ENCODE measurements around the gene GPRIN3.

Gene GPRIN3

DNA sequence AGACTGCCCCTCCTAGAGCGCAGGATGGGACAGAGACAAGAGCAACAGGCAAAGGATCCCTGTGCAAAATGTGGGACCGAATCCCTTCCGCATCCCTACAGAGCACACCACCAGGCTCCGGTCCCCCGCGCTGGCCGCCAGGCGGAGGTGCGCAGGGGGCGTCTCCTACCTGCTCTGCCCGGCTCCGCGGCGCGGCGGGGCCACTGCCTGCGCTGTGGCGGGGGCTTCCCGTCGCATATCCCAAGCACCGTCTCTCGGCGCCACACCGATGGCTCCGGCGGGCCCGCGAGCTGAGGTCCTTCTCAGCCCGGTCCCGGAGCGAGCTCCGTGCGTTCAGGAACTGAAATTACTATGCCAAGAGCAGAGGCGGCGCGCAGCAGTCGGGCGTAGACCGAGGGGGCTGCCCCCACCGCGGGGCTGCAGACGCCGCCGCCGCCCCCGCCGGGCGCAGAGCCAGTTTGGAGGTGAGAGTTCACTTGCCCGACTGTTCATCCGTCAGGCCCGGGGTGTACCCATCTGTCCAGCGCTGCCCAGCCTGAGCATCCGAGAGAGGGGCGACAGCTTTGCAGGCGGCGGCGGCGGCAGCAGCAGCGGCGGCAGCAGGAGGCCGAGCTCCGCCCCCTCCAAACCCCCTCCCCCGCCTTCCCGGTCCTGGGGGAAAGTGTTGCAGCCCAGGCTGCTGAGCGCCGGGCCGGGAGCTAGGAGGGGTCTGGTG lies at the start of gene GPRIN3:
Gene GPRIN3 (minus strand): TSS at position 355 of the 715 bp plus-strand sequence. CDS start 57,690 bp downstream, outside the sequence.
- DNase-seq (ENCODE audit: low read depth) = no peak
- peak within 1 kb of the TSS; percentile 60 for H3K4me3 ChIP-seq (ENCODE audit: low read depth, low read length)

- no peak overlapping the region for H3K4me3 ChIP-seq (ENCODE audit: low read depth, low read length)
- no peak for DNase-seq (ENCODE audit: low read depth)
Measured at GRCh38 chr4:89357340-89357739, 49.7 kb upstream of the GPRIN3 start.

DNA sequence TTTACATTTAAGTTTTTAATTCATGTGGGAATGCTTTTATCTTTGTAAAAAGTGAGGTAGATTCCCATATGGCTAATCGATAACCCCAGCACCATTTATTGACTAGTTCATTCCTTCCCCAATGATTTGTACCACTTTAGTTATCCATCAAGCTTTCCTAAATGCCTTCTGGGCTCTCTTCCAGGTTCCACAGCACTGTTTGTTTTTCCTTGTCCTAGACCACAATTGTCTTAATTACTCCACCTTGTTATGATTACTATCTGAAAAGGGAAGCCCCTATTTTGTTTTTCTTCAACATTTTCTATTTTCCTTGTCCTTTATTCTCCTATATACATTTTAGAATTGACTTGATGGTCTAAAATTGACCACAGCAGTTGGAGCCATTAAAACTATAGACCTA lies 48.5 kb upstream of the GPRIN3 start:
- H3K4me3 ChIP-seq (ENCODE audit: low read depth, low read length) = no peak overlapping the region
- no peak for DNase-seq (ENCODE audit: low read depth)

- H3K4me3 ChIP-seq (ENCODE audit: low read depth, low read length) = no peak overlapping the region
- no peak for DNase-seq (ENCODE audit: low read depth)
Measured at GRCh38 chr4:89353514-89353913, 45.9 kb upstream of the GPRIN3 start.

- H3K4me3 ChIP-seq (ENCODE audit: low read depth, low read length) = no peak overlapping the region
- no peak for DNase-seq (ENCODE audit: low read depth)
Measured at GRCh38 chr4:89352541-89352940, 44.9 kb upstream of the GPRIN3 start.

GRCh38 chr4:89351201-89351600 lies 43.6 kb upstream of the GPRIN3 start:
- DNase-seq (ENCODE audit: low read depth) = no peak
- no peak overlapping the region for H3K4me3 ChIP-seq (ENCODE audit: low read depth, low read length)

DNA sequence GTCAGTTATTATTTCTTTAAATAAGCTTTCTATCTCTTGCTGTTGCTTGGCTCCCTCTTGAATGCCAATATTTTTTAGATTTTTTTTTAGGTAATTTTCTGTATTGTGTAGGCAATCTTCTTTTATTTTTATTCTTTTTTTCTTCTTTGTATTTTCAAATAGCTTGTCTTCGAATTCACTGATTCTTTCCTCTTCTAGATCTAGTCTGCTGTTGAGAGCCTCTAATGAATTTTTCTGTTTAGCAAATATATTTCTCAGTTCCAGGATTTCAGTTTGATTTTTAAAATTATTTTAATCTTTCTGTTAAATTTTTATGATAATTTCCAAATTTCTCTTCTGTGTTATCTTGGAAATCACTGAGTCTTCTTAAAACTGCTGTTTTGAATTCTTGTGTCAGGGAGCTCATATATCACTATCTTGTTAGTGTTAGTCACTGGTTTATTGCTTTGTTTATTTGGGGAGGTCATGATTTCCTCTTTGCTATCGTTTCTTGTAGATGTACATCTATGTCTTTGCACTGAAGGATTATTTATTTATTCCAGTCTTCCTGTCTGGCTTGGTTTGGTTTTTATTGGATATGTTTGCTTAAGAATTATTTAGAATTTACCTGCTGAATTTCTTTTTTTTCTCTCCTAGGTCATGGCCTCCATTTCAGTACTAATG lies 39.9 kb upstream of the GPRIN3 start:
- no peak overlapping the region for H3K4me3 ChIP-seq (ENCODE audit: low read depth, low read length)
- no peak for DNase-seq (ENCODE audit: low read depth)

DNA sequence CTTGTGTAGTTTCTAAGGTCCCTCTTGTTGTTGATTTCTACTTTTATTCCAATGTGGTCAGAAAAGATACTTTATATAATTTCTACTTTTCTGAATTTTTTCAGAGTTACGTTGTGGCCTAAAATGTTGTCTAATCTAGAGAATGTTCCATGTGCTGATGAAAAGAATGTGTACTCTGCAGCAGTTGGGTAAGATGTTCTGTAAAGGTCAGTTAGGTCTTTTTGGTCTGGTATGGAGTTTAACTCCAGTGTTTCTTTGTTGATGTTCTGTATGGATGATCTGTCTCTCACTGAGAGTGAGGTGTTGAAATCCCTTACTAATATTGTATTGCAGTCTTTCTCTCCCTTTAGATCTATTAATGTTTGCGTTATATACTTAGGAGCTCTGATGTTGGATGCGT lies 37.0 kb upstream of the GPRIN3 start:
- no peak overlapping the region for H3K4me3 ChIP-seq (ENCODE audit: low read depth, low read length)
- DNase-seq (ENCODE audit: low read depth) = no peak

DNA sequence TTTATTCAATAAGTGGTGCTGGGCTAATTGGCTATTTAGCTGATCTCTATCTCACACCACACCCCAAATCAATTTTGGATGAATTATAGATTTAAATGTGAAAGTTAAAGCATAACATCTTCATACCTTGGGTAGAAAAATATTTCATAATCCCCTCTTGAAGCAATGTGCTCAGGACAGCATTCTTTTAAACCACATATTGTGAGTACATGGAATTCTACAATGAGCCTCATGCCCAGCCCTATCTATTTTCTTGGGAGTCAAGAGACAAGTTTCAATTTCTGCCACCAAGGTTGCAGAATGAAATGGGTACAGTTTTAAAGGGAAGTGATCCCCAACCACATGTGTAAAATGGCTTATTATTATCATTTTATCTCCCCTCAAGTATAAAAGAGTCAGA lies 30.6 kb upstream of the GPRIN3 start:
- DNase-seq (ENCODE audit: low read depth) = no peak
- H3K4me3 ChIP-seq (ENCODE audit: low read depth, low read length) = no peak overlapping the region

GRCh38 chr4:89337681-89338080 lies 30.1 kb upstream of the GPRIN3 start:
- no peak overlapping the region for H3K4me3 ChIP-seq (ENCODE audit: low read depth, low read length)
- no peak for DNase-seq (ENCODE audit: low read depth)

GRCh38 chr4:89336818-89337420 lies 29.3 kb upstream of the GPRIN3 start:
- no peak for DNase-seq (ENCODE audit: low read depth)
- no peak overlapping the region for H3K4me3 ChIP-seq (ENCODE audit: low read depth, low read length)

DNA sequence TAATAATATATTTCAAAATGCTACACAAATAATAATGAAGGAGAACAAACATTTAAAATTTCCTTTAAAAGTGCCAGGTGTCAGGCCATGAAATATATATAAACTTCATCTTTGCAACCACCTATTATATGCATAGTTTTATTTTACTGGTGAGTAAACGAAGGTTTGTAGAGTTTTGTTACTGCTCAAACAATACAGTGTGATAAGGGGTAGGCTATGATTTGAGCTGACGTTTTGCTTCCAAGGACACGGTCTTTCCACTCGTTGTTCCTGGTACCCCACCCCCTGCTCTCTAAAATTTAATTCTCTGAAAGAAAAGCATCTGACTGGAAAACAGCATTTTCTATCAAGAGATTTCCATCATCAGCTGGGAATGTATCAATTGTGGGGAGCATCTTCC lies 27.2 kb upstream of the GPRIN3 start:
- no peak overlapping the region for H3K4me3 ChIP-seq (ENCODE audit: low read depth, low read length)
- DNase-seq (ENCODE audit: low read depth) = no peak

DNA sequence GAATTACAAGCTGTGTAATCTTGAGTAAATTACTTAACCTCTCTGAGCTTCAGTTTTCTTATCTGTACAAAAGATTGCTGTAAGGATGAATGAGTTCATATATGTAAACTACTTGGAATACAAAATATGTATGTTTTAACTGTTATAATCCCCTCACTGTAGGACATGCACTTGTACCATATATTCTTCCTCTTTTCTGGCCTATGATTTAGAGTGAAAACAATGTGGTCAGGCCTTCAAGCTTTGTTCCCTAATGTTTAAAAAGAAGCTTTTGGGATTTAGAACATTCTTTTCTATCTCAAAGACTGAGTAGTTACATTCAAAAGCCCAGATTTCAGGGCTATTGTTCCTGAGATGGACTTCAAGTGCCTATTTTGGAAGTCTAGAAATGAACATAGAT lies 26.7 kb upstream of the GPRIN3 start:
- no peak overlapping the region for H3K4me3 ChIP-seq (ENCODE audit: low read depth, low read length)
- DNase-seq (ENCODE audit: low read depth) = no peak

- no peak overlapping the region for H3K4me3 ChIP-seq (ENCODE audit: low read depth, low read length)
Measured at GRCh38 chr4:89331686-89332544, 24.3 kb upstream of the GPRIN3 start.

GRCh38 chr4:89331197-89331596 lies 23.6 kb upstream of the GPRIN3 start:
- H3K4me3 ChIP-seq (ENCODE audit: low read depth, low read length) = no peak overlapping the region
- DNase-seq (ENCODE audit: low read depth) = no peak

More at GRCh38 chr4:89331686-89332544, 24.3 kb upstream of the GPRIN3 start:
- no peak for DNase-seq (ENCODE audit: low read depth)

DNA sequence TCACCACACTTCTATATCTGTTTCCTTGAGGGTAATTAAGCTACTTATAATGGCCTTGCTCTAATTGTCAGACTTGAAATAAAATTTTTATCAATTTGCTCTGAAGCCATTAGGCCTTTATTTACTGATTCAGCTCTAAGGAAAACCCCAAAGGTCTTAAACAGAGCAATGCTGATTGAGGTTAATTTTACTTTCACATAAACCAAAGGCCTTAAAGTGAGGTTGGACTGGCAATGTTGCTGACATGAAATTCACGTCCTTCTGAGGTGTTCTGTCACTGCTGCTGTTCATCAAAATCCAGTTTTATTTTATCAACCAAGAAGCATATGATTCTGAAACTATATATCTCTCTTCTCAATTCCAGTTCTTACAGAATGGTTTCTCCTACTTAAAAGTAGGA lies 21.7 kb upstream of the GPRIN3 start:
- no peak overlapping the region for H3K4me3 ChIP-seq (ENCODE audit: low read depth, low read length)

GRCh38 chr4:89324671-89325070 lies 17.1 kb upstream of the GPRIN3 start:
- no peak overlapping the region for H3K4me3 ChIP-seq (ENCODE audit: low read depth, low read length)
- peak; percentile 67 for DNase-seq (ENCODE audit: low read depth)

More for the DNA sequence above, 21.7 kb upstream of the GPRIN3 start:
- no peak for DNase-seq (ENCODE audit: low read depth)

- no peak overlapping the region for H3K4me3 ChIP-seq (ENCODE audit: low read depth, low read length)
- DNase-seq (ENCODE audit: low read depth) = no peak
Measured at GRCh38 chr4:89322671-89323070, 15.1 kb upstream of the GPRIN3 start.

DNA sequence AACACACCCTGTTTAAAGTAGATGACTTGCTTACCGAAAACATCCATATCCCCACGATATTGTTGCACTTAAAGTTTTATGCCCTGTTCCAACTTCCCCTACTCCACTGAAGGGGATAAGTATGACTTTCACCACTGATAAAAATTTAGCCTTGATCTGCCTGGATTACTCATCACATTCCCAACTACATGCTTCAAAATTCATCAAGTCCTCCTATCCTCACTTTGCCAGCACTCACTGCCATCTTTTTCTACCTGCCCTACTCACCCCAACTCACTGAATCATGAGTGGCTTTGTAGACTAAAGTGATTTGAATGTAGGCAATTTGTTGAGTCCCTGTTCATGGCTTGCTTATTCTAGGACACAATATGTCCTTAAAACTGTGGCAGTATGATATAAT lies 12.2 kb upstream of the GPRIN3 start:
- DNase-seq (ENCODE audit: low read depth) = no peak
- no peak overlapping the region for H3K4me3 ChIP-seq (ENCODE audit: low read depth, low read length)

DNA sequence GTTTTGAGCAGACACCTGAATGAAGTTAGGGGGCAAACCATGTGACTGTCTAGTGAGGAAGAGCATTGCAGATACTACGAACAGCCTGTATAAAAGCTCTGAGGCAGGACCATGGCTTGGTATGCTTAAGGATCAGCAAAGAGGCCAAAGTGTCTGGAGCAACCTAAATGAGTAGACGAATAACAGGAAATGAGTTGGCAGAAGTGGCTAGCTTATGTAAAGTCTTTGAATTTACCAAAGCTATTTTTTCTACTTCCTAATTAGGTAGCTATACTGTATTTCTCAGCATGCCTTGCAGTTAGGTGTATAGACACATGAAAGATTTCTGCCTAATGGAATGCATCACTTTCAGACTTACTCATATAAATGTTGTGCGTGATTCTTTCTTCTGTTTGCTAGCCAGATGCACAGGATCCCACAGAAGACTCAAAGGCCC lies 9.3 kb upstream of the GPRIN3 start:
- DNase-seq (ENCODE audit: low read depth) = peak; percentile 33

More for the DNA sequence above, 9.3 kb upstream of the GPRIN3 start:
- no peak overlapping the region for H3K4me3 ChIP-seq (ENCODE audit: low read depth, low read length)
